NCI-H82 (cell line): Measurements from ENCODE around the gene MMD.
"Not testable (repeated sequence)": the region's sequence is repeated elsewhere in the genome, so short reads cannot be mapped to it uniquely, and the experiment has no call there.

ENCODE experiments used
- DNase-seq: peaks from one replicate; lab custom pipeline; 2025; lab: John Stamatoyannopoulos, UW

MMD gene

GRCh38 chr17:55420067-55420775 lies 1.4 kb downstream of the MMD start:
- peak; percentile 61 for DNase-seq

DNA sequence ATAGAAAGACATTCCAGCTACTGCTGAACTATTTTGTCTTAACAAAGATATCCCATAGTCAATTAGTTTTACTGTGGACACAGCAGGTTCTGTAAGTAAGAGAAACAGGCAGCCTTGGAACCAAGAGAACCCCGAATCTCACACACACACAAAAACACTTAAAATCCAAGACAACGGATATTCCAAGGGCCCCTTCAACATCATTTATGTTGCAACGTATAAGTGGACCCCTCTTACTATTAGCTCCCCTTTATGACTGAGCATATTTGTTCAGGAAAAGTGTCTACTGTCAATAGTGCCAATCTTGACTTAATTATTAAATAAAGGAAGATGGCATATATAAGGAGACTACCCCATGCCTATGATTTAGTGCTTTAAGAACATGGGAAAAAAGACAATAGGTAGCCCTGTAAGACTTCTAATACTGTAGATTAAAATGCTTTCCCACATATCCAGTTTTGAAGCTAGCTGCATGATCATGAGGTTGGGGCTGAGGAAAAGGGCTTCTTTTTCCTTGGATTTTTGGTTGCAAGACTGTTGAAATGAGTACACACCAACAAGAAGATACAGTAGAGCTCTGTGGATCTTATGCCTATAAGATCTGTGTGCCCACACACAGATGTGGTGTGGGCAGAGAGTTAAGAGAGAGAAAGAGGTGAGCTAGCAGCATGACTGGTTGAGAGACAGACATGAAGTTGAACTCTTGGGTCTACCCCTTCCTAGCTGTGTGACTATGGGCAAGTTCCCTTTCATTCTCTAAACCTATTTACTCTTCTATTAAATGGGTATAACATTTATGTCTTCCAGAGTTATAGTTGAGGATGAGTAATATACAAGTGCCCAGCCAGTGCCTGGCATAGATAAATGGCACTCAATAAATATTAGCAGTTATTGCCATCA lies 3.0 kb downstream of the MMD start:
- DNase-seq = no peak

DNA sequence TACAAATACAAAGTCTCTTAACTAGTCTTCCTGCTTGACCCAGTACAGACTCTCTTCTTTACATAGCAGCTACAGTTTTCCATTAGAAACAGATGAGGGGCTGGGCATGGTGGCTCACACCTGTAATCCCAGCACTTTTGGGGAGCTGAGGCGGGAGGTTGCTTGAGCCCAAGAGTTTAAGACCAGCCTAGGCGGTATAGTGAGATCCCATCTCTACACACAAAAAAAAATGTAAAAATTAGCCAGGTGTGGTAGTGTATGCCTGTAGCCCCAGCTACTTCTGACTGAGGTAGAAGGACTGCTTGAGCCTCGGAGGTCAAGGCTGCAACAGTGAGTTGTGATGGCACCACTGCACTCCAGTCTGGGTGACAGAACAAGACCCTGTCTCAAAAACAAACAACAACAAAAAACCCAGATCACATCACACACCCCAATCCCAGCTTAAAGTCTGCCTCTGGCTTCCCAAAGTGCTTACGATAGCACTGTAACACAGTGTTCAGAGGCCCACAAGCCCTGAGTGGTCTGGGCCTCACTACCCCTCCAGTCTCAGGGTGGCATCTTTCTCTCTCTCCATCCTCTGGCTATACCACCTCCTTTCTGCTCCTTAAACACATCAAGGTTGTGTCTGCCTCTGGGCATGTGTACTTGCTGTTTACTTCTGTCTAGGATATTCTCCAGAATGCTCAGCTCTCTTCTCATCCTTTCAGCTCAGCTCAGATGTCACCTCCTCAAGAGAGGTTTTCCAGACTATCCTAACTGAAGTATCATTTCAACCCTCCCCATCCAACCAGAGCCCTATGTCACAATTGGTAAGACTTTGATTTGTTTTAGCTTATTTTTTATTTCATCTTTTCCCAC lies 4.0 kb downstream of the MMD start:
- DNase-seq = no peak

DNA sequence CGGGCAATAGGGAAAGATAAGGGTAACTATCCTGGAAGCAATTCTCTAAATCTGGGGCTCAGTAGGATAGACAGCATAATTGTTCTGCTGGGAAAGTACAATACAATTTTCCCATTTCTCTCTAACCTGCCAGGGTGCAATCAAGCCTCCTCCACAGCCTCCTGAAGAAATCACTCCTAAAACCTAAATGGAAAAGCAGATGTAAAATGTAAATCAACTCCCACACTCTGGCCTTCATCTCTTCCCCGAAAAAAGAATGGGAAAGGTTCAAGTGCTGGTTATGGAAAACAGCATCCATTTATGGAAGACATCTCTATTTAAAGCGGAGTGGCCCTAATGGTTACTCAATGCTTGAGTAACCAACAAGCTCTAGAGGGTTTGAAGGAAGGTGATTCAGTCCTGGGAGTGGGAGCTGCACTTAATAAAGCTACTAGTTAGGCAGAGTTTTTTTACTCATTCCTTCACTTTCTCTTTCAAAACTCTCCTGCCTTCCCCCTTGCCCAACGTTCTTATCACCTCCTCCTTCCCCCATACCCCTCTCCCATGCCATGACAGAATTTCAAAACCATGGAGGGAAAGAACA lies 5.1 kb downstream of the MMD start:
- DNase-seq = peak; percentile 34

GRCh38 chr17:55416000-55416399 lies 5.6 kb downstream of the MMD start:
- DNase-seq = peak; percentile 60

DNA sequence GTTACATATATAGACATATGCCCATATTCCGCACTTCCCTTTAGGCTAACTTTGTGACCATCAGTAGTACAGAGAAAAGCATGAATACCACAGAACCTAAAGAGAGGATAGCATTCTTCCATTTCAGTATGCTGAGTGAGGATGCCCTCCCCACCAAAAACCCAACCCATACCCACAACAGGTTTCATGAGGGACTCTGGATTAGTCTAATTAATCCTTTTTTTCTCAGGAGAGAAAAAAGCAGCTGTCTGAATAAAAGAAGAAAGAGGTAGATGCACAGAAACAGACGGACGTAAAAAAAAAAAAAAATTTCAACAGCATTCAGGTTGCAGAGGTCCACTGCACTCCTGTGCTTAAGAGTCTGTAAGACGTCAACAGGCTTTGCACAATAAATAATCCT lies 6.7 kb downstream of the MMD start:
- DNase-seq = peak; percentile 94

- no peak for DNase-seq
These were observed 7.7 kb downstream of the MMD start for GRCh38 chr17:55413825-55414489.

- DNase-seq = peak; percentile 61
These were observed 10.2 kb downstream of the MMD start for GRCh38 chr17:55411463-55411855.

DNA sequence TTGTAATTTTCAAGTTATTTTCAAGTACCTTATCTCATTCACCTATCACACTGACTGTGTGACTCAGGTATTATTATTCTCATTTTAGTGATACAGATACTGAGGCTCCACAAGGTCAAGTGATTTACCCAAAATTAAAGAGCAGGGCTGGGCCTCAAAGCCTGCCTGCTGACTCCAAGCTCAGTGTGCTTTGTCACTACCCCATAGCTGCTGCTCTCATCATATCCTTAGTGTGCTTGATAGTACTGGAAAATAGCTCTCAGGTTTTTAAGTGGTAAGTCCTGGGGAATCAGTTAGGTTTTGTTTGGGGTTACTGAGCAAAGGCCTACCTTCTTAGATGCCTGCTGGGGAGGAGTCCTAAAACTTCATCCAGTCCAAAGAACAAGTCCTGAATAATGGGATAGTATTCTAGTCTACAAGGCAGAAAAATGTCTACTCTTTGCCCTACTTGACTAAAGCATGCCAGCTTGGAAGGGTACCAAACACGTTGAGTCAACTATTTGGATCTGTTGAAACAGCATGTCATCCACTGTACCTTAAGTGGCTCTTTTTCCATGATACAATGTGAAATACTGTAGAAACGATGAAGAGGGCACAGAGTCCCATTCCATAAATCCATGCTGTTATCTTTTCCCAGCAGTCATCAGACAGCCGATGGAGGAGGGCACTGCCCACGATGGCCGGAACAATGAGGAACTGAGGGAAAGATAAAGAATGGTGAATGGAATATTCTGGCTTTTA lies 10.7 kb downstream of the MMD start:
- no peak for DNase-seq

DNA sequence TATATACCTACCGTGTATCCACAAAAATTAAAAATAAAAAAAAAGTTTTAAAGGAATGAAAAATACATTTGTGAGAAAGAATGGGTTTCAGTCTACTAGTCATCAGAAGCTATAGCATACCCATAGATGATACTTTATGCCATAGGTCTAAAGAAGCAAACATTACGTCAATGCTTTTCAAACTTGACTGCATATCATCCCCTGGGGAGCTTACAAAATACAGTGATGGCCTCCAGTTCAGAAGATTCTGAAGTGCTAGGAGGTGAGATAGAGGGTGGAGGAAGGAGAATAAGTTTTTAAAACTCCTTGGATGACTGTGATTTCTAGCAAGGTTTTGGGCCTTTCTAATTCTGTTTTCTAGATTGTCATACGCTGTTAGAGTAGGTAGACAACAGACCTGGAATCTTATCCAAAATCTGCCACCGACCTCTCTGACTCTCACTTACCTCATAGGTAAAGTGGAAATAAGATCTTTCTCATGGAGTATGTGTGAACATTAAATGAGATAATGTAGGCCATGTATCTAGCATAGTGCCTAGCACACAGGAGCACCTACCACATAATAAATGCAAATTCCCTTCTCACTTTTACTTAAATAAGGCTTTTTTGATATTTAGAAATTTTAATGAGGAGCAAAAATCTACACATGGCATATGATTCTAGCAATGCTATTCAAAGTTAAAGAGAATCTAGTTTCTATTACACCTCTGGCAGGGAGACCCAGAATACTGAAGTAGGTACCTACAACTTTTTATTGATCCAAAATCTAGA lies 12.4 kb downstream of the MMD start:
- DNase-seq = no peak

- DNase-seq = no peak
These were observed 13.7 kb downstream of the MMD start for GRCh38 chr17:55407641-55408566.

GRCh38 chr17:55405600-55405999 lies 16.0 kb downstream of the MMD start:
- DNase-seq = no peak

DNA sequence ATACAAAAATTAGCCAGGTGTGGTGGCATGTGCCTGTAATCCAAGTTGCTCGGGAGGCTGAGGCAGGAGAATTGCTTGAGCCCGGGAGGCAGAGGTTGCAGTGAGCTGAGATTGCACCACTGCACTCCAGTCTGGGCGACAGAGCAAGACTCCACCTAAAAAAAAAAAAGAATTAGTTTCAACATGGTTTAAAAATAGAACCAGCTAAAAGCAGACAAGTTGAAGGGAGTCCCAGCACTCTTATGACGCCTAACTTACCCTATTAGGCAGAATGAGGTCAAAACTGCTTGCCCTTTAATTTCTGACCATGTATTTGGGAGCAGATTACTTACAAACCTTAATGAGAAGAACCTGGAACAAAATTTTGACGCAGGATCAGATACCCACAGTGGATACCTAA lies 17.4 kb downstream of the MMD start:
- not testable (repeated sequence) for DNase-seq

DNA sequence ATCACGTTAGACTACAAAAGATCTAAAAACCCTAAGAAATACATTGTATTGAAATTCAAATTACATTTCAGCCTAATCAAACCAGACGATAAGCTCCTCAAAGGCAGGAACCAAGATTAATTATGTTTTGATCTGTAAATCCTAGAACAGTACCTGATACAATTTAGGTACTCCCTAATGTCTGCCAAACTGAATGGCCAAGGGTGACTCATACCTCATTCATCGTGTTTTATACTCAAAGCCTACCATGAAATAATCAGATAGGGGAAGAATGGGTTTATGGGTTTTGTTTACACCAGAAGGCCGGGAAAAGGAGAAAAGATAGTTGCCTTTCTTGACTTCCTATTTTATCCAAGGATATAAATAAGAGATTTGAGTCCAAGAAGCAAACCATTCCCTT lies 19.3 kb downstream of the MMD start:
- no peak for DNase-seq

- no peak for DNase-seq
These were observed 22.9 kb downstream of the MMD start for GRCh38 chr17:55398689-55399088.

GRCh38 chr17:55395803-55396505 lies 25.7 kb downstream of the MMD start:
- no peak for DNase-seq

DNA sequence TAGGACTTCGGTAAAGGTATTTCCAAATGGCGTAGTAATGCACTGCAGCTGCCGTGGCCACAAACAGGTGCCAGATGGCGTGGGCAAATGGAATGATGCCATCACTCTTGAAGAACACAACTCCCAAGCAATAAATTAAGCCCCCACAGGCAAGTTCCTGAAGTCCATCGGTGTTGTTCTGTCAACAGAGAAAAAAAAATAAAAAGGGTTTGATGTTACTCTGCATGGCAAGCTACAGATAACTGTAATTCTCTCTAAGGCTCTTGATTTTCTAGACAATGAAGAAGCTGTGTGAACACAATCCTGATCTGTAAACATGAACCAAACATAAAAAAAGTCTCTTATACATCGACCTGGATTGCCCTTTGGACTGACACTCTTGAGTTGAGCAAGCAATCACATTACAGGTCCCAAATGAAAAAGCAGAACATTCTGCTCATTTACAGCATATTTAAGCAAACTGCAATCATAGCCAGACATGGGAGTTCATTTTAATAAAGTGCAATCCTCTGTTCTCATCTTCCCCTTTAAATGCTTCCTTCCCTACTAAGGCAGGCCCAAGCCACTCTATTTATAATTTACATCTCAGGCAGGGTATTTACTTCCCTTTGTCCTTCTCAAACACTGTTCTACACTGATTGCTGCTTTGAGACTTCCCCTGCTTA lies 27.1 kb downstream of the MMD start:
- peak; percentile 86 for DNase-seq
